Retina (tissue), 1 donor: ENCODE measurements around the gene NPAS3.
A peak's percentile ranks its signal among the peaks of the same experiment; 100 is the strongest.

Source experiments
- DNase-seq: peaks from one replicate; pipeline ENCODE4 v3.0.0-alpha.2; 2016

Gene NPAS3

DNA sequence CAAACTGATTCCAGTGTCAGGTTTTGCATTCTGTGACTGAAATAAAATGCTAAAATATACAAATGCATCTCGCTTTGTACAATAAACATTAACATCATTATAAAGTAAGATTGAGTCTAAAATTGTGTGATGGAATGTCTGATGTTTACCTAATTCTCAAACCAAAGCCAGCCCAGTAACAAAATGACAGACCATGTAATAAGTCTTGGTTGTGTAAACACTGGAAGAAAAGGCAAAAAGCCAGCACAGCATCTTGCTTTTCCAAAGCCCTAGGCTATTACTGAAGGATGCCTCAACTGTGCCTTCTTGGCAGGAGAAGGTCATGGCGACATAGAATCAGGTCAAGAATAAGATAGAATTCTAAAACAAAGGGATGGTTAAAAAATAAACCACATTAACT is 842.6 kb downstream of the NPAS3 start:
- no peak for DNase-seq

- DNase-seq: peak; percentile 55
Observed at GRCh38 chr14:33782923-33783322, 844.2 kb downstream of the NPAS3 start.

DNA sequence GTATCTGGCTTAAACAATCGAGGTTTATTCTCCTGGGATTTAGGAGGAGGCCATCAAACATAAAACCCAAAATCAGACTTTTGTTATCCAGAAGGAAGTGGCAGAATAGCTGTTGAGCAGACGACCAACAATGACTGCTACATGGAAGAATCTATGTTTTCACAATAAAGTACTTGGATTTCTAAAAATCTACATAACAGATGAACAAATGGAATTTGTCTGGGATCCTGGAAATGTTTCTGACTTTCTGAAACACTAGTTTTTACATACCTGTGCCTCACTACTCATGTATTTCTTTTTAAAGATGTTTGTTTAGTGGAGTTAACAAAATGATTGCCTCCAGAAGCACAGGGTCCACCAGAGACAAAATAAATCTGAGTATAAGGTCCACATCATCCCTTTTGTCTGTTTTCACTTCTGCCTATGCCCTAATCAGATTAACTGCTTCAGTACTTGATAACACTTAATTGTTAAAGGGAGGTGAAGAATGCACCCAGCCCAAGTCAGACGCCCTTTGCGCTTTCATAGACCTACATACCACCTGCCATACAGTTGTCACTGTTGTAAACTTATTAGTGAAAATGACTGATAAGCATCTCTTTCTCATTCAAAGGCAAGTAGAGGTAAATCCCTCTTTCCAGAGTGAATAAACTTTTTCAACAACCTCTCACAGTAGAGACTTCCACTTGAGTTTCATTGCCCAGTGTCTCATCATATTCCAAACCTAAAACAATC is 847.6 kb downstream of the NPAS3 start:
- no peak for DNase-seq

DNA sequence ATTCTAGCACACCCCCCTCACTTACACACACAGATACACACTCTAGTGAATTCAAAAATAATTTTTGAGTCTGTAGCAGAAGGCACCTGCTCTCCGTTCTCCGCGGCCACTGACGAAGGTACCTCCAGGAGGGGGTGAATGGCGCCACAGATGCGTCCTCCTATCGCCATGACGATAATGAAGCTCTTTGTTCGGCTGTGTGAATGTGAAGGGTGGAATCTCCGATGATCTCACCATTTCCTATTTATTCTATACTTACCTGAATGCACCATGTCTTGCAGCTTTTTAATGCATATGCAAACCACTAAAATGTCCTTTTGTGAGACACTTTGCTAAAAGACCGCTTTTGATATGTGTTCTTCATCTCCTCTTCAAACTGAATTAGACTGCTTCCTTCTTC is 849.5 kb downstream of the NPAS3 start:
- DNase-seq: no peak

DNA sequence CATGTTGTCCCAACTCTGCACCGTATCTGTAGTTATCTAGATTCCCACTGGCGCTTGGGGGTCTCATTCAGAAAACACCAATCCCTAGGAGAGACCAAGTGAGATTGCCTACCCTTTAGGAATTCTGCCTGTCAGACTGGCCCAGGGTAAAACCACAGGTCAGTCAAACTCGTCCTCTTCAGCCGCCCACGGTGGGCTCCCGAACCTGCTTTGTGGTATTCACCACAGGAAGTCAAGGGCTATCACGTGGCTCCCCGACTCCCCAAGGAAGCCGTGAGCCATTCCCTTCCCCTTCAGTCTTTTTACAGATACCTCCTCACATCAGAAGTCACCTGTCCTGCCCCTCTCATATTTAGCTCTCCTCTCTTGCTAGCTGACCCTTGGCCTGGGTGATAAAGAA is 852.3 kb downstream of the NPAS3 start:
- DNase-seq: no peak

GRCh38 chr14:33792009-33792719 is 853.5 kb downstream of the NPAS3 start:
- no peak for DNase-seq

DNA sequence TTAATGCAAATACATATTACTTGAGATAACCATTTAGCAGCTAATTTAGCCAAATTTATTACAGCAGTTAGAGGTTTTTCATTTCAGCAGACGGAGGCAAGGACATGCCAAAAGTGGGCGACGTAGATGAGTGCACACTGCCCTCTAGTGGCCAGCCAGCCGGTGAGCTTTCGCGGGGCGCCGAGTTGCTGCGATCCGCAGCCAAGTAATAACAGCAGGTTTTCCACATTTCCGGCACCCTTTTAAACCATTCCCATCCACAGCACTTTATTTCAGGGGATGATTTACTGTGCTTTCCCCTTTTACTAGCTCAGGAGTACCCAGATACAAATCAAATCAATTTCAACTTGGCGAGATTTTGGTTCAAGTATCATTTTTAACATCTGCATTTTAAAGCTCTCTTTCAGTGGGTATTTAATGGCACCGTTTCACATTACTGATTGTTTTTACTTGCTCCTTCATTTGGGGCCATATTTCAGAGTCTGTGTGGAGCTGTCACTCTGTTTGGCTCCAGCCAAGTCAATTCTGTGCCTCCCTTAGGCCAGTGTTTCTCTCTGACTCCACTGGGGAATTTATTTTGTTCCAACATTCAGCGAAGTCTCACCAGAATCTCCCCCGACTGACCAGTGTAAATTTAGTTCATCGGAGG is 854.2 kb downstream of the NPAS3 start:
- peak; percentile 89 for DNase-seq

DNA sequence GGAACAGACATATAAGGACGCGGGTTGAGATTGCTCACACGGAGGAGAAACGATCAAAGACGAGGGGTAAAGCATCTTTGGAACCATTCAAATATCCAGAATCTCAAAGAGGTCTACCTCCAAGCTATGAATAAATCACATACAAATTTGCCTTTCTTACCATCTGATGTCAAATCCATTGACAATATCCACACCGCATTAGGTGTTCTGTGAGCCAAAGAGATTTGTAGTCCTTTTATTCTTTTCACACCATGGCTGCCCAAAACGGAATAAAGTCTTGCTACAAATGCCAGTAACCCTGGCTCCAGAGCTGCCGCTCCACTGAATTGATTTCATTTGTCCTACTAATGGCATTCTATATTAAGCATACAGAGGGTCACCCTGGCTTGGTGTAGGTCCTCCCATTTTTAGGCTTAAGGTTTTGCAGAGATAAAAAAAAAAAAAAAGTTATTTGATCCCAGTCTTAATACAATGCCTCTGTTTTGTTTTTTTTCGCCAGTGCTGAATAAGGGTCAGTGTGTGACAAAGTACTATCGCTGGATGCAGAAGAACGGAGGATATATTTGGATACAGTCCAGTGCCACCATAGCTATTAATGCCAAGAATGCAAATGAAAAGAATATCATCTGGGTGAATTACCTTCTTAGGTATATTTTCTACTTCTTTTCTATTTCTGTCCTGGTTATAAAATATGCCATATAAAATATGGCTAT is 854.9 kb downstream of the NPAS3 start:
- DNase-seq: no peak

DNA sequence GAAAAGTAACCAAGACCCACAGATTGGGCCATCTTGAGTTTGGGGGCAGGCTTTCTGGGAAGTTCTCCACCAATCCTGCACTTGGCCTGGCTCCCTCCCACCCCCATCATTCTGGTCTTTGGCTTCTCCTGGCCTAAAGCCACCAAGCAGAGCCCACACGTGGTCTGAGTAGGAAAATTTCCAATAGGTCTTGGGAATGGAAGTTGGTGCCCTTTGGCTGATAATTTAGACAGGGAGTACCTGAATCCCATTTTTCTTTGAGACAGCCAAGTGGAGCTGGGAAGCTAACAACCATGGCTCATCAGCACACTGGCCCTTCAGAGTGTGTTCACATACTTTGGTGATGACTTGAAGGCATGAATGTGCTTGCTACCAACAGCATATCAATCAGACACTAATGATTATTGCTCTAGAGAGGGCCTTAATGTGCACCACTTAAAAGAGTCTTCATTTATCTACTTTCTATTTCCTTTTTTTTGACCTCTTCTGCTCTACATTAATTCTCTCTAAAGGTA is 856.2 kb downstream of the NPAS3 start:
- no peak for DNase-seq

- DNase-seq: no peak
Observed at GRCh38 chr14:33796356-33796755, 857.7 kb downstream of the NPAS3 start.

DNA sequence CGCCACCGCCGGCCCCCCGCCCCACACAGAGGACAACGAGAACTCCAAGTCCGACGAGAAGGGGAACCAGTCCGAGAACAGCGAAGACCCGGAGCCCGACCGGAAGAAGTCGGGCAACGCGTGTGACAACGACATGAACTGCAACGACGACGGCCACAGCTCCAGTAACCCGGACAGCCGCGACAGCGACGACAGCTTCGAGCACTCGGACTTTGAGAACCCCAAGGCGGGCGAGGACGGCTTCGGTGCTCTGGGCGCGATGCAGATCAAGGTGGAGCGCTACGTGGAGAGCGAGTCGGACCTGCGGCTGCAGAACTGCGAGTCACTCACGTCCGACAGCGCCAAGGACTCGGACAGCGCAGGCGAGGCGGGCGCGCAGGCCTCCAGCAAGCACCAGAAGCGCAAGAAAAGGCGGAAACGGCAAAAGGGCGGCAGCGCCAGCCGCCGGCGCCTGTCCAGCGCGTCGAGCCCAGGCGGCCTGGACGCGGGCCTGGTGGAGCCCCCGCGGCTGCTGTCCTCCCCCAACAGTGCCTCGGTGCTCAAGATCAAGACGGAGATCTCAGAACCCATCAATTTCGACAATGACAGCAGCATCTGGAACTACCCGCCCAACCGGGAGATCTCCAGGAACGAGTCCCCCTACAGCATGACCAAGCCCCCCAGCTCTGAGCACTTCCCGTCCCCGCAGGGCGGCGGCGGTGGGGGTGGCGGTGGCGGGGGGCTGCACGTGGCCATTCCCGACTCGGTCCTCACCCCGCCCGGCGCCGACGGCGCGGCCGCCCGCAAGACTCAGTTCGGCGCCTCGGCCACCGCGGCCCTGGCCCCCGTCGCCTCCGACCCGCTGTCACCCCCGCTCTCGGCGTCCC is 861.3 kb downstream of the NPAS3 start:
- DNase-seq: peak; percentile 73

DNA sequence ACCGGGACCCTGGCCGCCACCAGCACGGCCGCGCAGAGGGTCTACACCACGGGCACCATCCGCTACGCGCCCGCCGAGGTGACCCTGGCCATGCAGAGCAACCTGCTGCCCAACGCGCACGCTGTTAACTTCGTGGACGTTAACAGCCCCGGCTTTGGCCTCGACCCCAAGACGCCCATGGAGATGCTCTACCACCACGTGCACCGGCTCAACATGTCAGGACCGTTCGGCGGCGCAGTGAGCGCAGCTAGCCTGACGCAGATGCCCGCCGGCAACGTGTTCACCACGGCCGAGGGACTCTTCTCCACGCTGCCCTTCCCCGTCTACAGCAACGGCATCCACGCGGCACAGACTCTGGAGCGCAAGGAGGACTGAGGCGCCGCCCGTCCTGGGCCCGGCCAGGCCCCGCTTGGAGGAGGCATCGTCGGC is 862.1 kb downstream of the NPAS3 start:
- DNase-seq: peak; percentile 41

GRCh38 chr14:33802737-33803136 is 864.1 kb downstream of the NPAS3 start:
- DNase-seq: no peak

GRCh38 chr14:33805593-33805992 is 866.9 kb downstream of the NPAS3 start:
- DNase-seq: no peak

DNA sequence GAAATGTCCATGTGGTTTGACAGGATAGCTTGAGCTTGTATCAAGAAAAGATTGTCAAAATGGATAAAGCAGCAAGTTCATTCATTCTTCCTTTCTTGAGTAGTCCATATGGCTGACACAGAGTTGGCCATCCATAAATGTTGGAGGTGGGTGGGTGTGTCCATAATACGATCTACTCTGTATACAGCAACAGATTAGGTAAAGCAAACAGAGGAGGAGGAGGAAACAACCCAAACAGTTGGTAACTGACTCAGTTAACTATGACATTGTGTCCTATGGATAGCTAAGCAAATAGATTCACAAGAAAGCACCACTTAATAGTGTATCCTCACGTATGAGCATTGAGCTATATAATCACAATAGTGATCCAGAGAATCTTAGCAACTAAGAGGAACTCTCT is 868.2 kb downstream of the NPAS3 start:
- DNase-seq: no peak

DNA sequence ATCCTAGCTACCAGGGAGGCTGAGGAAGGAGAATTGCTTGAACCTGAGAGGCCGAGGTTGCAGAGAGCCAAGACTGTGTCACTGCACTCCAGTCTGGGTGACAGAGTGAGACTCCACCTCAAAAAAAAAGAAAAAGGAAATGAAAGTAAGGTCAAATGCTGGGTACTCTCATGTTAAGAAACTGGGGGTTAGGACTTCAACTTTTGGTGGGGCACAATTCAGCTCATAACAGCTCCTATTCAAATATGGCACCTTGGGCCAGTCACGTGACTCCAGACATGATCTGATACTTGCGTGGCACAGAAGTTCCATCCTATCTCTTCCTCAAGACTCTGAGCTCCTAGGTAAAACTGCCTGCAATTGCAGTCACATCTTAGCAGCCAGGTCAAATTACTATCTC is 869.5 kb downstream of the NPAS3 start:
- DNase-seq: no peak

- no peak for DNase-seq
Observed at GRCh38 chr14:33809396-33809981, 870.8 kb downstream of the NPAS3 start.

DNA sequence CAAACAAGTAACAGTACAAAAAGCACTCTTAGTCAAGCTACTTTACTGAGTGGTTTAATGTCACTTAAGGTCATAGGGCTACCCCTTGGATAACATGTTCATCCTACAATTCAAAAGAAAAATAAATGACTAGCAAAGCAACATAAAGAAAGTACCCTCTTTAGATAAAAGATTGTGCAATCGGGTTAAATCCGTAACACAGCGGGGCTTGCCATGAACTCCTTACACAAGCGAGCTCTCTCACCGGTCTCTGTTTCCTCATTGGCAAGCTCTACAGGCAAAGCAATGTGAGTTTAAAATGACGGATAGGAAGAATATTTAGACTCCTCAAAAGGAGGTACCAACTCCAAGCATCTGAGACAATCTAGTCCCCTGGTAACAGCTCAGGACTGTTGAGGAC is 871.6 kb downstream of the NPAS3 start:
- DNase-seq: no peak

GRCh38 chr14:33811721-33812120 is 873.0 kb downstream of the NPAS3 start:
- no peak for DNase-seq

DNA sequence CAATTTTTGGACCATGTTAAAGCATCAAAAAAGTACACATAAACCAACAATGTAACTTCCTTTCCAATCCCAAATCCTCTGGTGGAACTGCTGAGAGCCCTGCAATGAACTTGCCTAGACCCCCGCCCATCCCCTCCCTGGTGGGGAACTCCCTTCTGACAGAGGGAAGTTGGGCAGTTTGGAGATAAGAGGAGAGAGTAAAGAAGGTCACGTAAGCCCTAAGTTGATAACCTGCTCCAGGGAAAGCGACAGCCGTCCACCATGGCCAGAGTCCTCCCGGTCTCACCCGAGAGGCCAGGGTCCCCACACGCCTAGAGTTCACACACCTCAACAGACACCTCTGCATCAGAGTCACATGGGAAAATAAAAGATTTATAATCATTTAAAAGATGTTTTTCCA is 873.5 kb downstream of the NPAS3 start:
- no peak for DNase-seq

DNA sequence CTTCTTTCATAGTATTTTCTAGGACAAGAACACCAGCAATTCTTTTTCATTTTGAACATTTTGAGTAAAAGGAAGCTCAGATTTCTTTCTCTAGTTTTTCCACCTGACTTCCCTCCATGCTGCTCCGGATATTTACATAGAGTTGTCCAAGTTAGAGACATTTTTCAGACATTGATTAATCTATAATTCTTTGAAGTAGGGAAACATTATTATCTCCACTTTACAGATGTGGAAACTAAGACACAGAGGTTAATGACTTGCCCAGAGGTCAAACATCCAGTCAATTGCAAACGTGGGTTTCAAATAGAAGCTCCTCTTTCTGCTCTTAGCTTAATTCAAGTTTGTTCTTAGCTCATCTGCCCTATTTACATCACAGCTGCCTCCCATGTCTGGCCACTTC is 873.9 kb downstream of the NPAS3 start:
- DNase-seq: no peak

- DNase-seq: no peak
Observed at GRCh38 chr14:33814010-33814409, 875.3 kb downstream of the NPAS3 start.
